ENCODE results near the gene LCE5A. TPM values are rescaled to one million over a fixed set of nuclear protein-coding genes. Genes with fewer than 3 reads are reported as not detected.
A peak's percentile ranks its signal among the peaks of the same experiment; 100 is the strongest.

The LCE5A gene
- total RNA-seq, 1 experiment from 2014 or later: not detected

DNA sequence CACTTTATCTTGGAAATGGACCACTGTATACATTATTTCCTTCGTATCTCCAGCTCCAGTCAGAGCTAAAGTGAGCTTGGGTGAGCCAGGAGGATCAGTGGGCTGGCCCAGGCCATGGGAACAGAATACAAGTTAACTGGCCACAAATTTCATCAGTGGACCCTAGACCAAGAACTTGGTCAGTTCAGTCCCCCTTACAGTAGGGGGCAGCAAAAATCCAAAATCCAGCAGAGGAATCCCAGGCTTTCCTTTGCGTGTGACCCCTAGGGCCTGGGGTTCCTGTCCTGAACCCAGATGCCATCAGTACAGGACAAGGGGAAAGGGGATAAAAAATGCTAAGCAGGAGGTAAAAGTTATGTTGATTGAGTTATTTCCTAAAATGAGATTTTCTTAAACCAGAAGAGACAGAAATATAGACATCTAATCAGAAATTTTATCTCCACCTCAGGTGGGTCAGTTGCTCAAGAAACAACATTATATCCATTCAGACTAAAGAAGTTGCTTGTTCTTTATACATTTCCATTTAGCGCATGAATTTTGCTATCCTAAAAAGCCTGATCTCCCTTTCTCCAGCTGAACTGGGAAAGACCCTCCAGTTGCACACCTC, 24.1 kb upstream of the LCE5A start:
- H4K20me1 ChIP-seq (ENCODE audit: insufficient read depth): no peaks in the 10 kb centered on the region
- peak; percentile 81 for ATAC-seq
- POLR2A ChIA-PET: no interaction called here

GRCh38 chr1:152487871-152488270, 22.7 kb upstream of the LCE5A start:
- Histone ChIP-seq H4K20me1 (ENCODE audit: insufficient read depth) (no peaks in the 10 kb centered on the region), H2AFZ (ENCODE audit: low read depth, low read length, poor library complexity, severe bottlenecking) (no peak overlapping the region), H3K27me3 (ENCODE audit: insufficient read depth, low read length) (no peaks in the 10 kb centered on the region), H3K4me2 (ENCODE audit: low read length) (no peak overlapping the region), H3K27ac (ENCODE audit: low read depth, low read length) (no peak overlapping the region), H3K4me3 (replicated peaks in 1 of 2; ENCODE audit: low read depth in 1 of 2, low read length in 2 of 2) (no peak overlapping the region), H3K4me1 (ENCODE audit: control insufficient read depth in 1 of 2, insufficient read depth in 2 of 2, low read length in 2 of 2) (no peaks in the 10 kb centered on the region), H3K36me3 (ENCODE audit: control insufficient read depth in 1 of 2, insufficient read depth in 2 of 2, low read length in 2 of 2) (no peaks in the 10 kb centered on the region), H3K79me2 (ENCODE audit: insufficient read depth, low read length) (no peaks in the 10 kb centered on the region), H3K9me2 (ENCODE audit: insufficient read depth) (no peaks in the 10 kb centered on the region), H3K9me3 (ENCODE audit: control insufficient read depth in 1 of 2, insufficient read depth in 1 of 2, low read depth in 1 of 2, low read length in 2 of 2) (0 out of 4 replicates have a peak, but pooled peaks cover 0 to 3% of the 10 kb centered on the region in 2 experiments), H3K9ac (ENCODE audit: low read length) (no peak overlapping the region)
- CTCF ChIA-PET: no interaction called here
- no TSS peak for BruUV-seq (replicated peaks)
- DNase-seq (ENCODE audit: low read depth, low spot score): no peak
- ATAC-seq: no peak
- RAD21 ChIA-PET (ENCODE audit: low non-redundant PET in 1 of 2, low total read pairs in 2 of 2, uncharacterized antibody in 2 of 2, unreplicated experiment in 2 of 2): no interaction called here
- POLR2A ChIA-PET: no interaction called here
- intact Hi-C loops (cut with micrococcal nuclease): loop anchor here (10.0 kb wide), 1 partner anchor 137 kb away; the partner anchor contains the start of gene LCE3A
- TF ChIP-seq SP1 (IDR thresholded peaks at IDR 0.05; ENCODE audit: low read depth) (no peak), YY1 (IDR thresholded peaks at IDR 0.05; ENCODE audit: extremely low read depth, insufficient replicate concordance, low read depth, low read length) (no peak), SRF (IDR thresholded peaks at IDR 0.05; ENCODE audit: low read depth) (no peak), ZNF274 (IDR thresholded peaks at IDR 0.05; ENCODE audit: low read depth, low read length) (no peak), ELF1 (IDR thresholded peaks at IDR 0.05; ENCODE audit: borderline replicate concordance, low read depth) (no peak), TCF7L2 (IDR thresholded peaks at IDR 0.05; ENCODE audit: borderline replicate concordance, extremely low read depth, insufficient read depth, insufficient read length) (no peak), SIN3A (IDR thresholded peaks at IDR 0.05; ENCODE audit: low read depth) (no peak), EGR1 (IDR thresholded peaks at IDR 0.05; ENCODE audit: low read depth) (no peak)

More for the DNA sequence above, 24.1 kb upstream of the LCE5A start:
- H3K9me2 ChIP-seq (ENCODE audit: insufficient read depth): no peaks in the 10 kb centered on the region
- ChIA-PET CTCF (interaction anchor here (1.2 to 1.6 kb wide), 3 partner anchors 16 to 48 kb away, joined by 3 to 4 read pairs (median 3); no protein-coding TSS in a partner anchor), RAD21 (ENCODE audit: low non-redundant PET in 1 of 2, low total read pairs in 2 of 2, uncharacterized antibody in 2 of 2, unreplicated experiment in 2 of 2) (no interaction called here)
- no peak overlapping the region for H3K27ac ChIP-seq (ENCODE audit: low read depth, low read length)
- TF ChIP-seq ELF1 (IDR thresholded peaks at IDR 0.05; ENCODE audit: borderline replicate concordance, low read depth): no peak
- TF ChIP-seq RAD21 (IDR thresholded peaks at IDR 0.05; ENCODE audit: low read depth): peak; percentile 51
- TF ChIP-seq, protein P1, sequence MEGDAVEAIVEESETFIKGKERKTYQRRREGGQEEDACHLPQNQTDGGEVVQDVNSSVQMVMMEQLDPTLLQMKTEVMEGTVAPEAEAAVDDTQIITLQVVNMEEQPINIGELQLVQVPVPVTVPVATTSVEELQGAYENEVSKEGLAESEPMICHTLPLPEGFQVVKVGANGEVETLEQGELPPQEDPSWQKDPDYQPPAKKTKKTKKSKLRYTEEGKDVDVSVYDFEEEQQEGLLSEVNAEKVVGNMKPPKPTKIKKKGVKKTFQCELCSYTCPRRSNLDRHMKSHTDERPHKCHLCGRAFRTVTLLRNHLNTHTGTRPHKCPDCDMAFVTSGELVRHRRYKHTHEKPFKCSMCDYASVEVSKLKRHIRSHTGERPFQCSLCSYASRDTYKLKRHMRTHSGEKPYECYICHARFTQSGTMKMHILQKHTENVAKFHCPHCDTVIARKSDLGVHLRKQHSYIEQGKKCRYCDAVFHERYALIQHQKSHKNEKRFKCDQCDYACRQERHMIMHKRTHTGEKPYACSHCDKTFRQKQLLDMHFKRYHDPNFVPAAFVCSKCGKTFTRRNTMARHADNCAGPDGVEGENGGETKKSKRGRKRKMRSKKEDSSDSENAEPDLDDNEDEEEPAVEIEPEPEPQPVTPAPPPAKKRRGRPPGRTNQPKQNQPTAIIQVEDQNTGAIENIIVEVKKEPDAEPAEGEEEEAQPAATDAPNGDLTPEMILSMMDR (IDR thresholded peaks at IDR 0.05 in 2 of 3, conservative IDR thresholded peaks at IDR 0.05 in 1 of 3; ENCODE audit: borderline replicate concordance in 1 of 3, insufficient read depth in 1 of 3, low read depth in 2 of 3, low read length in 2 of 3): peak; percentile 38 to 74 (median 73); a peak in 5 of 6 replicates
- no peaks in the 10 kb centered on the region for H3K4me1 ChIP-seq (ENCODE audit: control insufficient read depth in 1 of 2, insufficient read depth in 2 of 2, low read length in 2 of 2)
- no TSS peak for BruUV-seq (replicated peaks)
- H3K9ac ChIP-seq (ENCODE audit: low read length): no peak overlapping the region
- no peaks in the 10 kb centered on the region for H3K36me3 ChIP-seq (ENCODE audit: control insufficient read depth in 1 of 2, insufficient read depth in 2 of 2, low read length in 2 of 2)
- no peak overlapping the region for H2AFZ ChIP-seq (ENCODE audit: low read depth, low read length, poor library complexity, severe bottlenecking)
- 0 out of 4 replicates have a peak, but pooled peaks cover 0 to 3% of the 10 kb centered on the region in 2 experiments for H3K9me3 ChIP-seq (ENCODE audit: control insufficient read depth in 1 of 2, insufficient read depth in 1 of 2, low read depth in 1 of 2, low read length in 2 of 2)
- DNase-seq (ENCODE audit: low read depth, low spot score): no peak
- H3K27me3 ChIP-seq (ENCODE audit: insufficient read depth, low read length): no peaks in the 10 kb centered on the region
- H3K4me3 ChIP-seq (replicated peaks in 1 of 2; ENCODE audit: low read depth in 1 of 2, low read length in 2 of 2): no peak overlapping the region
- H3K79me2 ChIP-seq (ENCODE audit: insufficient read depth, low read length): no peaks in the 10 kb centered on the region
- intact Hi-C loops (cut with micrococcal nuclease): loop anchor here (10.0 kb wide), 1 partner anchor 138 kb away; the partner anchor contains the start of gene LCE3A
- no peak overlapping the region for H3K4me2 ChIP-seq (ENCODE audit: low read length)
